ENCODE results near the gene CD180.

CD180 gene

GRCh38 chr5:67163231-67163756 is 33.3 kb downstream of the CD180 start:
- TF ChIP-seq CTCF (conservative IDR thresholded peaks at IDR 0.05; ENCODE audit: low read depth, low read length), result no peak
- H3K4me3 ChIP-seq (ENCODE audit: low read depth, low read length), result no peak overlapping the region
- no peak for DNase-seq (ENCODE audit: low read depth)

GRCh38 chr5:67161767-67162166 is 34.8 kb downstream of the CD180 start:
- no peak for TF ChIP-seq CTCF (conservative IDR thresholded peaks at IDR 0.05; ENCODE audit: low read depth, low read length)
- DNase-seq (ENCODE audit: low read depth), result no peak
- no peak overlapping the region for H3K4me3 ChIP-seq (ENCODE audit: low read depth, low read length)

GRCh38 chr5:67160985-67161384 is 35.6 kb downstream of the CD180 start:
- peak; percentile 44 for DNase-seq (ENCODE audit: low read depth)
- no peak for TF ChIP-seq CTCF (conservative IDR thresholded peaks at IDR 0.05; ENCODE audit: low read depth, low read length)
- no peak overlapping the region for H3K4me3 ChIP-seq (ENCODE audit: low read depth, low read length)

- no peak for TF ChIP-seq CTCF (conservative IDR thresholded peaks at IDR 0.05; ENCODE audit: low read depth, low read length)
- no peak for DNase-seq (ENCODE audit: low read depth)
- H3K4me3 ChIP-seq (ENCODE audit: low read depth, low read length), result no peak overlapping the region
Observed at GRCh38 chr5:67160272-67160671, 36.3 kb downstream of the CD180 start.

- no peak overlapping the region for H3K4me3 ChIP-seq (ENCODE audit: low read depth, low read length)
- peak; percentile 88 for TF ChIP-seq CTCF (conservative IDR thresholded peaks at IDR 0.05; ENCODE audit: low read depth, low read length)
- DNase-seq (ENCODE audit: low read depth), result peak; percentile 63
Observed at GRCh38 chr5:67156976-67157583, 39.5 kb downstream of the CD180 start.

- TF ChIP-seq CTCF (conservative IDR thresholded peaks at IDR 0.05; ENCODE audit: low read depth, low read length), result no peak
- DNase-seq (ENCODE audit: low read depth), result no peak
- no peak overlapping the region for H3K4me3 ChIP-seq (ENCODE audit: low read depth, low read length)
Observed at GRCh38 chr5:67154556-67155206, 41.9 kb downstream of the CD180 start.

GRCh38 chr5:67153292-67153691 is 43.3 kb downstream of the CD180 start:
- no peak for TF ChIP-seq CTCF (conservative IDR thresholded peaks at IDR 0.05; ENCODE audit: low read depth, low read length)
- no peak overlapping the region for H3K4me3 ChIP-seq (ENCODE audit: low read depth, low read length)
- no peak for DNase-seq (ENCODE audit: low read depth)
